Neuronal stem cell (in vitro differentiated cells): ENCODE measurements around the gene TRIM3. TPM values are rescaled to one million over a fixed set of nuclear protein-coding genes. Genes with fewer than 3 reads are reported as not detected.
"Not testable (repeated sequence)": the region's sequence is repeated elsewhere in the genome, so short reads cannot be mapped to it uniquely, and the experiment has no call there.

Source experiments
- DNase-seq: peaks from one replicate; pipeline ENCODE4 v3.0.0-alpha.2; 2013; ENCODE audit warnings: low spot score
- H2AFZ ChIP-seq: one replicate; pipeline ENCODE4 v1.6.1; 2013; ENCODE audit warnings: mild to moderate bottlenecking, low read length, inconsistent platforms
- H2AK5ac ChIP-seq: 2 replicates; pipeline ENCODE4 v1.6.1; 2013; ENCODE audit warnings: low read depth, mild to moderate bottlenecking, inconsistent platforms, low read length, moderate library complexity, mixed read lengths
- H2BK120ac ChIP-seq: 2 replicates; pipeline ENCODE4 v1.6.1; 2013; ENCODE audit warnings: low read depth, mild to moderate bottlenecking, inconsistent platforms, low read length, moderate library complexity, mixed read lengths
- H2BK12ac ChIP-seq: one replicate; pipeline ENCODE4 v1.6.1; 2013; ENCODE audit warnings: low read length, inconsistent platforms
- H2BK15ac ChIP-seq: 2 replicates; pipeline ENCODE4 v1.6.1; 2013; ENCODE audit warnings: mild to moderate bottlenecking, low read length, inconsistent platforms, mixed read lengths
- H2BK5ac ChIP-seq: one replicate; pipeline ENCODE4 v1.6.1; 2013; ENCODE audit warnings: inconsistent platforms, mild to moderate bottlenecking, low read length, moderate library complexity
- H3K14ac ChIP-seq: one replicate; pipeline ENCODE4 v1.6.1; 2013; ENCODE audit warnings: low read length, inconsistent platforms
- H3K18ac ChIP-seq: 2 replicates; pipeline ENCODE4 v1.6.1; 2013; ENCODE audit warnings: low read length, inconsistent platforms
- H3K23ac ChIP-seq: 2 replicates; pipeline ENCODE4 v1.6.1; 2013; ENCODE audit warnings: low read depth, mild to moderate bottlenecking, mixed read lengths, low read length, inconsistent platforms; ENCODE audit not compliant: poor library complexity
- H3K27ac ChIP-seq: replicated peaks from 3 replicates; pipeline ENCODE4 v1.5.1; 2013; ENCODE audit warnings: low read length, inconsistent platforms
- H3K27me3 ChIP-seq, 3 experiments: 2 replicates each; pipeline ENCODE4 v1.6.1; 2013; ENCODE audit warnings: low read length in 3 of 3, mild to moderate bottlenecking in 2 of 3, inconsistent platforms in 1 of 3, low read depth in 1 of 3, mixed read lengths in 1 of 3, moderate library complexity in 1 of 3; ENCODE audit not compliant: control insufficient read depth in 3 of 3, insufficient read depth in 3 of 3
- H3K36me3 ChIP-seq, 2 donors: replicated peaks in 1 of 2; 2 replicates each; pipeline ENCODE4 v1.6.1; 2013; ENCODE audit warnings: low read length in 2 of 2; ENCODE audit not compliant: control insufficient read depth in 2 of 2, insufficient read depth in 2 of 2
- H3K4ac ChIP-seq: 2 replicates; pipeline ENCODE4 v1.6.1; 2013; ENCODE audit warnings: inconsistent platforms, mild to moderate bottlenecking, low read length, moderate library complexity
- H3K4me1 ChIP-seq, 2 donors: 1 replicate in 1 of 2; 2 replicates in 1 of 2; pipeline ENCODE4 v1.6.1; 2013; ENCODE audit warnings: low read length in 2 of 2, low read depth in 1 of 2; ENCODE audit not compliant: control insufficient read depth in 2 of 2, insufficient read depth in 1 of 2
- H3K4me2 ChIP-seq: one replicate; pipeline ENCODE4 v1.6.1; 2013; ENCODE audit warnings: mild to moderate bottlenecking, low read length, inconsistent platforms; ENCODE audit not compliant: insufficient read depth, poor library complexity, severe bottlenecking
- H3K4me3 ChIP-seq, 2 donors: 2 replicates each; pipeline ENCODE4 v1.5.1; 2013; ENCODE audit warnings: low read length in 2 of 2, mild to moderate bottlenecking in 2 of 2, inconsistent platforms in 1 of 2, moderate library complexity in 1 of 2
- H3K79me1 ChIP-seq: one replicate; pipeline ENCODE4 v1.6.1; 2013; ENCODE audit warnings: low read depth, mild to moderate bottlenecking, inconsistent platforms, low read length, moderate library complexity
- H3K9ac ChIP-seq: one replicate; pipeline ENCODE4 v1.6.1; 2013; ENCODE audit warnings: mild to moderate bottlenecking, low read depth, low read length, inconsistent platforms; ENCODE audit not compliant: poor library complexity
- H3K9me3 ChIP-seq, 2 donors: replicated peaks in 1 of 2; 2 replicates each; pipeline versions ENCODE3 to v1.6.1; 2013; ENCODE audit warnings: low read length in 2 of 2, mild to moderate bottlenecking in 2 of 2, inconsistent platforms in 1 of 2, low read depth in 1 of 2, mixed read lengths in 1 of 2, moderate library complexity in 1 of 2; ENCODE audit not compliant: control insufficient read depth in 2 of 2, insufficient read depth in 1 of 2
- H4K8ac ChIP-seq: one replicate; pipeline ENCODE4 v1.6.1; 2013; ENCODE audit warnings: low read depth, mild to moderate bottlenecking, inconsistent platforms, low read length, moderate library complexity
- H4K91ac ChIP-seq: one replicate; pipeline ENCODE4 v1.6.1; 2013; ENCODE audit warnings: low read length, low read depth, mild to moderate bottlenecking, inconsistent platforms; ENCODE audit not compliant: poor library complexity
- WGBS, 2 donors: extraction: QIAGEN DNeasy Blood & Tissue Kit; methylation state at CpG; one replicate each; pipeline ENCODE4 v1.1.7; 2013; ENCODE audit warnings: missing lambda C conversion rate in 2 of 2, mixed read lengths in 1 of 2; ENCODE audit not compliant: insufficient read length in 2 of 2, insufficient replicate concordance in 1 of 2; ENCODE audit errors: extremely low coverage in 2 of 2; 5-methylcytosine and 5-hydroxymethylcytosine counted together
- polyA plus RNA-seq, 2 experiments: library from polyadenylated mRNA; stranded (reverse); fragments of 200-250 nt; gene quantifications; one replicate each; pipeline ENCODE4 v1.2.3, GENCODE V29; 2013

The TRIM3 gene
- polyA plus RNA-seq (2013, experiment 1 of 2) = 11.0 TPM
- 10.0 TPM for polyA plus RNA-seq (2013, experiment 2 of 2)

DNA sequence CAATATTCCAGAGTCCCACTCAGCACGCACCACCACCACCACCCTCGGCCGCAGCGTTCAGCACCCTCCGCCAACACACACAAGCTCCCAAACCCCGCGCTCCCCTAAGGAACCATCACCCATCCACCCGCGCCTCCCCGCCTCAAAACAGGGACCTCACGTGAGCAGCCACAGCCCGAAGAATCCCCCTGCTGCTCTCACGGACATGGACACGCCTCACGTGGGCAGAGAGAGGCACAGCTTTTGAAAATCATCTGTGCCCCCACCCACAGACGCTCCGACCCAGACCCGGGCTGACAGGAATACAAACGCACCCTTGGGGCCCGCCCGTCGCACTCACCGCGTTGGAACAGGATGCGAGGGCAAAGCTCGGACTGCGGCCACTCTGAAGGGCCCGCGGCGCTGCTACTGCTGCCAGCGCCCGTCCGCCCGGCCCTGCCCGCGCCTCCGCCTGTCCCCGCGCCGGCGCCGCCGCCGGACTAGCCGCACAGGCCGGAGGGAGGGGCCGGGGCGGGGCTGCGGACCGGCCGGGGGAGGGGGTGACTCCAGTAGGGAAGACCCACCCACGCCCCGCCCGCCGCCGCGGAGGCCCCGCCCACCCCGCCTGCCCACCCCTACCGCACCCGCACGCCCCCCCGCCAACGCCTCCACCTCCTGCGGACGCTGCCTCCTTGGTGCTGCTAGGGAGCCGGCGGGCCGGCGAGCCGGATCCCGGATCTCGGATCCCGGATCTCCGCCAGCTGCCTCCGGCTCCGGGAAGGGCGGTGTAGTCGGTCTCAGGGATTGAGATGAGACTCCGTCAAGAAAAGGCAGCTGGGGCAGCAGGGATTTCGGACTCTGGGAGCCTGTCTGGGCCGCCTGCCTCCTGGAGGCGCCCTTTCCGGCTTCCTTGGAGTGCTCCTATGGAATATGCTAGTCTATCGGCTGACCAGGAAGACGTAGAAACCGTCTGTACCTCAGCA is at the start of gene TRIM3:
TRIM3 (minus strand) TSS at position 491 of the 962 bp plus-strand sequence. CDS start 8,246 bp downstream, outside the sequence.
- Histone ChIP-seq H3K23ac (peak within 1 kb of the TSS; percentile 49), H3K4me2 (peak within 1 kb of the TSS; percentile 90), H2BK5ac (peak within 1 kb of the TSS; percentile 40), H3K4me1 (peaks cover 7 to 17% of the 10 kb centered on the region in 2 donors), H3K4me3 (peak within 1 kb of the TSS; percentile 74 to 89), H2AK5ac (no peak within 1 kb of the TSS), H2BK15ac (no peak within 1 kb of the TSS), H2AFZ (peak within 1 kb of the TSS; percentile 97), H3K4ac (no peak within 1 kb of the TSS), H3K9ac (peak within 1 kb of the TSS; percentile 91), H3K9me3 (no peaks in the 10 kb centered on the region), H2BK12ac (no peak within 1 kb of the TSS), H3K18ac (peak within 1 kb of the TSS; percentile 91), H2BK120ac (no peak within 1 kb of the TSS), H4K91ac (no peak within 1 kb of the TSS), H3K27me3 (no peaks in the 10 kb centered on the region), H3K36me3 (peaks cover 11 to 27% of the 10 kb centered on the region in 2 donors), H3K14ac (peak within 1 kb of the TSS; percentile 59), H4K8ac (no peak within 1 kb of the TSS), H3K79me1 (no peaks in the 10 kb centered on the region), H3K27ac (peak within 1 kb of the TSS; percentile 85)
- DNase-seq = peak; percentile 85
- WGBS, 2 donors = no CpG with 5 or more reads among the region's 87 CpGs

DNA sequence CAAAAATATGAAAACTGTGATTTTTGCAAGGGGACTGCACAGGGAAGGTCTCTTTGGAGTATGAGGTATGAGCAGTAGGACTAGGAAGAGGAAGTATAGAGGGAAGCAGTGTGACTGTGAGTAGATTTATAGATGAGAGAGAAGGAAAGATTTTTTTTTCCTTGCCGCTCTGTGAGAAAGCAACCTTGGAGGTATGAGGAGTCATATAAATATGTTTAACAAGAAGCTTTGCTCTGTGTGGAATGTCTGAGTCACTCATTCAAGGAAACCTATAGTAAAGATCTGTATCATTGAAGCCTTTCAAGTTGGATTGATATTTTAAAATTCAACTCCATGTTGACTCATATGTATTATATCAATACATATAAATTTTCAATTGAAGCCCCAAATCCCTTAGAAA is 49.5 kb upstream of the TRIM3 start:
- no peak overlapping the region for H3K14ac ChIP-seq
- peaks cover 0 to 1% of the 10 kb centered on the region in 2 donors for H3K9me3 ChIP-seq
- H4K8ac ChIP-seq = no peak overlapping the region
- H2AK5ac ChIP-seq = no peak overlapping the region
- no peak overlapping the region for H3K4me2 ChIP-seq
- H3K18ac ChIP-seq = no peak overlapping the region
- H3K4me1 ChIP-seq = peaks cover 0 to 2% of the 10 kb centered on the region in 2 donors
- DNase-seq = no peak
- no CpG with 5 or more reads among the region's 1 CpG for WGBS, 2 donors
- H4K91ac ChIP-seq = no peak overlapping the region
- no peak overlapping the region for H3K9ac ChIP-seq
- no peak overlapping the region for H2BK15ac ChIP-seq
- no peak overlapping the region for H3K27ac ChIP-seq
- no peaks in the 10 kb centered on the region for H3K79me1 ChIP-seq
- H2BK5ac ChIP-seq = no peak overlapping the region
- H2BK120ac ChIP-seq = no peak overlapping the region
- H3K27me3 ChIP-seq = no peaks in the 10 kb centered on the region
- peaks cover 9 to 26% of the 10 kb centered on the region in 2 donors for H3K36me3 ChIP-seq
- no peak overlapping the region for H3K4ac ChIP-seq
- H3K4me3 ChIP-seq = no peak overlapping the region
- H2AFZ ChIP-seq = no peak overlapping the region
- no peak overlapping the region for H3K23ac ChIP-seq
- H2BK12ac ChIP-seq = no peak overlapping the region

GRCh38 chr11:6521946-6522345 is 48.2 kb upstream of the TRIM3 start:
- not testable (repeated sequence) for H3K4me2 ChIP-seq, H3K4ac ChIP-seq, H2BK12ac ChIP-seq, H2AK5ac ChIP-seq, H3K9me3 ChIP-seq, H3K27ac ChIP-seq, H2BK120ac ChIP-seq, H3K18ac ChIP-seq, H2BK5ac ChIP-seq, H2AFZ ChIP-seq, H2BK15ac ChIP-seq, H3K23ac ChIP-seq, H3K4me1 ChIP-seq, H3K14ac ChIP-seq, H4K91ac ChIP-seq, H3K27me3 ChIP-seq, DNase-seq, H3K9ac ChIP-seq, H3K4me3 ChIP-seq, H3K79me1 ChIP-seq, H4K8ac ChIP-seq
- H3K36me3 ChIP-seq = peaks cover 9 to 39% of the 10 kb centered on the region in 2 donors
- no CpG with 5 or more reads among the region's 3 CpGs for WGBS, 2 donors

GRCh38 chr11:6520265-6520664 is 46.5 kb upstream of the TRIM3 start:
- DNase-seq = no peak
- Histone ChIP-seq H4K91ac (no peak overlapping the region), H2BK5ac (no peak overlapping the region), H3K4me3 (no peak overlapping the region), H2AK5ac (no peak overlapping the region), H3K27ac (no peak overlapping the region), H4K8ac (no peak overlapping the region), H3K4ac (no peak overlapping the region), H2BK15ac (no peak overlapping the region), H3K36me3 (peaks cover 9 to 44% of the 10 kb centered on the region in 2 donors), H3K27me3 (no peaks in the 10 kb centered on the region), H3K23ac (no peak overlapping the region), H3K14ac (no peak overlapping the region), H2AFZ (no peak overlapping the region), H3K4me1 (peaks cover 0 to 2% of the 10 kb centered on the region in 2 donors), H3K18ac (no peak overlapping the region), H3K9me3 (peaks cover 0 to 1% of the 10 kb centered on the region in 2 donors), H3K9ac (no peak overlapping the region), H3K79me1 (no peaks in the 10 kb centered on the region), H2BK120ac (no peak overlapping the region), H3K4me2 (no peak overlapping the region), H2BK12ac (no peak overlapping the region)
- WGBS, 2 donors = no CpG with 5 or more reads among the region's 3 CpGs
